SK-N-SH treated with all-trans-retinoic acid at 6 μM for 48 hours (cell line): ENCODE results near the gene MRFAP1L1.

Source experiments
- ATAC-seq: fragments of 200-7000 bp; cut with Tn5 transposase; 3 replicates; pipeline ENCODE4 v1.9.1; 2020; ENCODE audit warnings: mild to moderate bottlenecking, moderate library complexity
- ARNTL ChIP-seq: fragments of 450-650 bp; formaldehyde crosslinking; IDR thresholded peaks from 2 replicates; pipeline ENCODE4 v1.5.0; 2020; ENCODE audit warnings: low read depth, mild to moderate bottlenecking, moderate library complexity, borderline replicate concordance
- BACH2 ChIP-seq: fragments of 250-450 bp; sonication (Bioruptor Pico); IDR thresholded peaks from 2 replicates; pipeline ENCODE4 v1.9.0; 2021; ENCODE audit warnings: mild to moderate bottlenecking, borderline replicate concordance
- CSDC2 ChIP-seq: fragments of 250-450 bp; sonication (Bioruptor Pico); IDR thresholded peaks from 2 replicates; pipeline ENCODE4 v1.5.0; 2020; ENCODE audit warnings: mild to moderate bottlenecking, moderate library complexity
- ESRRG ChIP-seq: fragments of 250-450 bp; sonication (Bioruptor Pico); IDR thresholded peaks from 2 replicates; pipeline ENCODE4 v1.6.1; 2021; ENCODE audit warnings: mild to moderate bottlenecking
- GLIS3 ChIP-seq: fragments of 250-450 bp; sonication (Bioruptor Pico); IDR thresholded peaks from 2 replicates; pipeline ENCODE4 v1.5.0; 2020; ENCODE audit warnings: mild to moderate bottlenecking, moderate library complexity
- ISL1 ChIP-seq: fragments of 250-450 bp; sonication (Bioruptor Pico); IDR thresholded peaks from 2 replicates; pipeline ENCODE4 v2.1.2; 2022; ENCODE audit warnings: mild to moderate bottlenecking, moderate library complexity
- OSR1 ChIP-seq: fragments of 250-450 bp; sonication (Bioruptor Pico); IDR thresholded peaks from 2 replicates; pipeline ENCODE4 v1.8.0; 2022; ENCODE audit warnings: moderate library complexity, mild to moderate bottlenecking, inconsistent platforms
- PATZ1 ChIP-seq: fragments of 250-450 bp; sonication (Bioruptor Pico); IDR thresholded peaks from 2 replicates; pipeline ENCODE4 v1.8.0; 2020; ENCODE audit warnings: mild to moderate bottlenecking, moderate library complexity, borderline replicate concordance
- PPARA ChIP-seq: fragments of 250-450 bp; sonication (Bioruptor Pico); IDR thresholded peaks from 2 replicates; pipeline ENCODE4 v1.5.0; 2020; ENCODE audit warnings: mild to moderate bottlenecking, borderline replicate concordance
- RARB ChIP-seq: fragments of 250-450 bp; sonication (Bioruptor Pico); IDR thresholded peaks from 2 replicates; pipeline ENCODE4 v1.8.0; 2021; ENCODE audit warnings: mild to moderate bottlenecking, moderate library complexity
- SNAI2 ChIP-seq: fragments of 250-450 bp; sonication (Bioruptor Pico); IDR thresholded peaks from 2 replicates; pipeline ENCODE4 v1.5.0; 2020; ENCODE audit warnings: mild to moderate bottlenecking, moderate library complexity
- TCF4 ChIP-seq: fragments of 250-450 bp; sonication (Bioruptor Pico); IDR thresholded peaks from 2 replicates; pipeline ENCODE4 v1.8.0; 2021; ENCODE audit warnings: mild to moderate bottlenecking, moderate library complexity, borderline replicate concordance
- TOX ChIP-seq: fragments of 250-450 bp; sonication (Bioruptor Pico); IDR thresholded peaks from 2 replicates; pipeline ENCODE4 v1.8.0; 2021; ENCODE audit warnings: mild to moderate bottlenecking, moderate library complexity, borderline replicate concordance
- TSHZ2 ChIP-seq: fragments of 250-450 bp; sonication (Bioruptor Pico); IDR thresholded peaks from 2 replicates; pipeline ENCODE4 v1.5.0; 2020; ENCODE audit warnings: mild to moderate bottlenecking, moderate library complexity
- ZC3H10 ChIP-seq: fragments of 250-450 bp; sonication (Bioruptor Pico); IDR thresholded peaks from 2 replicates; pipeline ENCODE4 v1.5.1; 2021; ENCODE audit warnings: mild to moderate bottlenecking, moderate library complexity
- ZFP3 ChIP-seq: fragments of 250-450 bp; sonication (Bioruptor Pico); IDR thresholded peaks from 2 replicates; pipeline ENCODE4 v1.5.0; 2020; ENCODE audit warnings: mild to moderate bottlenecking, moderate library complexity
- ZFP30 ChIP-seq: fragments of 450-650 bp; formaldehyde crosslinking; IDR thresholded peaks from 2 replicates; pipeline ENCODE4 v1.5.0; 2022; ENCODE audit warnings: mild to moderate bottlenecking, moderate library complexity
- ZNF565 ChIP-seq: fragments of 450-650 bp; formaldehyde crosslinking; conservative IDR thresholded peaks from 2 replicates; pipeline ENCODE4 v1.5.0; 2020; ENCODE audit warnings: low read depth, mild to moderate bottlenecking, moderate library complexity
- ZNF70 ChIP-seq: fragments of 450-650 bp; formaldehyde crosslinking; IDR thresholded peaks from 2 replicates; pipeline ENCODE4 v1.5.0; 2020; ENCODE audit warnings: mild to moderate bottlenecking, moderate library complexity
- ZNF8 ChIP-seq: fragments of 450-650 bp; formaldehyde crosslinking; IDR thresholded peaks from 2 replicates; pipeline ENCODE4 v1.5.0; 2020; ENCODE audit warnings: mild to moderate bottlenecking, moderate library complexity
- TF ChIP-seq, protein P1 (sequence below): fragments of 250-450 bp; sonication (Bioruptor Pico); IDR thresholded peaks from 2 replicates; pipeline ENCODE4 v1.5.1; 2020; ENCODE audit warnings: low read depth, mild to moderate bottlenecking, moderate library complexity
- TF ChIP-seq, protein P2 (sequence below): fragments of 250-450 bp; sonication (Bioruptor Pico); IDR thresholded peaks from 2 replicates; pipeline ENCODE4 v1.8.0; 2021; ENCODE audit warnings: low read depth, mild to moderate bottlenecking, moderate library complexity, borderline replicate concordance
- TF ChIP-seq, protein P3 (sequence below): fragments of 250-450 bp; sonication (Bioruptor Pico); IDR thresholded peaks from 2 replicates; pipeline ENCODE4 v1.5.1; 2021; ENCODE audit warnings: mild to moderate bottlenecking, moderate library complexity

The MRFAP1L1 gene

DNA sequence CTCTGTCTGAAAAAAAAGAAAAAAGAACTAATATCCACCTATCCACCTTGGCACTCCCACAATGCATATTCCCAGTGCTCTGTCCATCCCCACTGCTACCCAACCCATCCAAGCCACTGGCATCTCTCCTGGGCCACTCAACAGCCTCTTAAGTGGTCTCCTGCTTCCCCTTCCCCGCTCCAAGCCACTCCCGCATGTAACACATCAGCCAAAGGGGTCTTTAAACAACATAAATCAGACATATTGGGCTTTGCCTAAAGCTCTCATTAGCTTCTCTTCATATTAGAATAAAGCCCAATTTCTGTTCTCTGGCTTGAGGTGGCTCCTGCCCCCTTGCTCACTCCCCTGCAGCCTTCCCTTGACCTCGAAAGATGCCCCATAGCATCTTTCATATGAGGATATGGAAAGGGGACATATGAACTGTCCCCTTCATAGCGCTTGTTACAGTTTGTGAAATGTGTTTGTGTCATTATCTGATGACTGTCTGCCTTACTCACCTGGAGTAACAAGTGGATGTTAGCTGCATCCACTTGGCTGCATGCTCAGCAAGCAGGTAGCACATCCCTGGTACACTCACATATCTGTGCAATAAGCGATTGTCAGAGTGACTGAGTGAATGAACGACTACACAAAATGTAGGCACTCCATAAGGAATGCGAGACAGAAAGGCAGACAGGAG lies 9.4 kb upstream of the MRFAP1L1 start:
- TF ChIP-seq SNAI2 (CRISPR knock-in tag) (no peak), RARB (CRISPR knock-in tag) (no peak), CSDC2 (CRISPR knock-in tag) (no peak), PPARA (CRISPR knock-in tag) (no peak), ARNTL (CRISPR knock-in tag) (no peak), ZNF70 (CRISPR knock-in tag) (no peak), ESRRG (CRISPR knock-in tag) (no peak), OSR1 (CRISPR knock-in tag) (no peak), TCF4 (CRISPR knock-in tag) (no peak), BACH2 (no peak), ZFP3 (CRISPR knock-in tag) (no peak), ZC3H10 (CRISPR knock-in tag) (no peak)
- TF ChIP-seq, protein P1, sequence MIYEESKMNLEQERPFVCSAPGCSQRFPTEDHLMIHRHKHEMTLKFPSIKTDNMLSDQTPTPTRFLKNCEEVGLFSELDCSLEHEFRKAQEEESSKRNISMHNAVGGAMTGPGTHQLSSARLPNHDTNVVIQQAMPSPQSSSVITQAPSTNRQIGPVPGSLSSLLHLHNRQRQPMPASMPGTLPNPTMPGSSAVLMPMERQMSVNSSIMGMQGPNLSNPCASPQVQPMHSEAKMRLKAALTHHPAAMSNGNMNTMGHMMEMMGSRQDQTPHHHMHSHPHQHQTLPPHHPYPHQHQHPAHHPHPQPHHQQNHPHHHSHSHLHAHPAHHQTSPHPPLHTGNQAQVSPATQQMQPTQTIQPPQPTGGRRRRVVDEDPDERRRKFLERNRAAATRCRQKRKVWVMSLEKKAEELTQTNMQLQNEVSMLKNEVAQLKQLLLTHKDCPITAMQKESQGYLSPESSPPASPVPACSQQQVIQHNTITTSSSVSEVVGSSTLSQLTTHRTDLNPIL (CRISPR knock-in tag): no peak
- TF ChIP-seq, all 23 proteins: peak for 0
- no peak for ATAC-seq

GRCh38 chr4:6716958-6717655 lies 7.4 kb upstream of the MRFAP1L1 start:
- peak; percentile 18; the same call in 2 of the 3 replicates for ATAC-seq
- TF ChIP-seq OSR1 (CRISPR knock-in tag): no peak
- no peak for TF ChIP-seq ZNF565 (CRISPR knock-in tag)
- TF ChIP-seq TSHZ2 (CRISPR knock-in tag): no peak
- no peak for TF ChIP-seq PATZ1 (CRISPR knock-in tag)
- TF ChIP-seq PPARA (CRISPR knock-in tag): no peak
- TF ChIP-seq, protein P1 (CRISPR knock-in tag): no peak
- TF ChIP-seq ZFP30 (CRISPR knock-in tag): no peak
- no peak for TF ChIP-seq SNAI2 (CRISPR knock-in tag)
- no peak for TF ChIP-seq ISL1
- no peak for TF ChIP-seq ZFP3 (CRISPR knock-in tag)
- TF ChIP-seq, protein P2, sequence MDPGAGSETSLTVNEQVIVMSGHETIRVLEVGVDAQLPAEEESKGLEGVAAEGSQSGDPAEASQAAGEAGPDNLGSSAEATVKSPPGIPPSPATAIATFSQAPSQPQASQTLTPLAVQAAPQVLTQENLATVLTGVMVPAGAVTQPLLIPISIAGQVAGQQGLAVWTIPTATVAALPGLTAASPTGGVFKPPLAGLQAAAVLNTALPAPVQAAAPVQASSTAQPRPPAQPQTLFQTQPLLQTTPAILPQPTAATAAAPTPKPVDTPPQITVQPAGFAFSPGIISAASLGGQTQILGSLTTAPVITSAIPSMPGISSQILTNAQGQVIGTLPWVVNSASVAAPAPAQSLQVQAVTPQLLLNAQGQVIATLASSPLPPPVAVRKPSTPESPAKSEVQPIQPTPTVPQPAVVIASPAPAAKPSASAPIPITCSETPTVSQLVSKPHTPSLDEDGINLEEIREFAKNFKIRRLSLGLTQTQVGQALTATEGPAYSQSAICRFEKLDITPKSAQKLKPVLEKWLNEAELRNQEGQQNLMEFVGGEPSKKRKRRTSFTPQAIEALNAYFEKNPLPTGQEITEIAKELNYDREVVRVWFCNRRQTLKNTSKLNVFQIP (CRISPR knock-in tag): no peak
- TF ChIP-seq ESRRG (CRISPR knock-in tag): no peak
- TF ChIP-seq ZC3H10 (CRISPR knock-in tag): no peak
- TF ChIP-seq GLIS3 (CRISPR knock-in tag): no peak
- TF ChIP-seq ZNF70 (CRISPR knock-in tag): no peak
- TF ChIP-seq TOX (CRISPR knock-in tag): no peak
- TF ChIP-seq, protein P3, sequence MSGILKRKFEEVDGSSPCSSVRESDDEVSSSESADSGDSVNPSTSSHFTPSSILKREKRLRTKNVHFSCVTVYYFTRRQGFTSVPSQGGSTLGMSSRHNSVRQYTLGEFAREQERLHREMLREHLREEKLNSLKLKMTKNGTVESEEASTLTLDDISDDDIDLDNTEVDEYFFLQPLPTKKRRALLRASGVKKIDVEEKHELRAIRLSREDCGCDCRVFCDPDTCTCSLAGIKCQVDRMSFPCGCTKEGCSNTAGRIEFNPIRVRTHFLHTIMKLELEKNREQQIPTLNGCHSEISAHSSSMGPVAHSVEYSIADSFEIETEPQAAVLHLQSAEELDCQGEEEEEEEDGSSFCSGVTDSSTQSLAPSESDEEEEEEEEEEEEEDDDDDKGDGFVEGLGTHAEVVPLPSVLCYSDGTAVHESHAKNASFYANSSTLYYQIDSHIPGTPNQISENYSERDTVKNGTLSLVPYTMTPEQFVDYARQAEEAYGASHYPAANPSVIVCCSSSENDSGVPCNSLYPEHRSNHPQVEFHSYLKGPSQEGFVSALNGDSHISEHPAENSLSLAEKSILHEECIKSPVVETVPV: no peak
- no peak for TF ChIP-seq CSDC2 (CRISPR knock-in tag)
- no peak for TF ChIP-seq TCF4 (CRISPR knock-in tag)
- no peak for TF ChIP-seq ZNF8
